Neural crest cell (in vitro differentiated cells): ENCODE data around the gene ZNF683. TPM values are rescaled to one million over a fixed set of nuclear protein-coding genes. Genes with fewer than 3 reads are reported as not detected.

Source experiments
- DNase-seq: peaks from one replicate; pipeline ENCODE4 v3.0.0; 2021; ENCODE audit warnings: low read depth, mixed read lengths, low spot score
- H3K27ac Mint-ChIP-seq: one replicate; pipeline ENCODE4 v1.8.0; 2021; ENCODE audit warnings: mild to moderate bottlenecking, mixed read lengths; ENCODE audit not compliant: unreplicated experiment
- H3K27me3 Mint-ChIP-seq: 2 replicates; pipeline ENCODE4 v1.8.0; 2021; ENCODE audit warnings: low read depth, mild to moderate bottlenecking, mixed read lengths
- H3K36me3 Mint-ChIP-seq: 2 replicates; pipeline ENCODE4 v1.8.0; 2021; ENCODE audit warnings: low read depth, mild to moderate bottlenecking, mixed read lengths
- H3K4me1 Mint-ChIP-seq: 2 replicates; pipeline ENCODE4 v1.8.0; 2021; ENCODE audit warnings: mixed read lengths
- H3K4me3 Mint-ChIP-seq: one replicate; pipeline ENCODE4 v1.8.0; 2021; ENCODE audit warnings: mild to moderate bottlenecking, mixed read lengths
- H3K9me3 Mint-ChIP-seq: 2 replicates; pipeline ENCODE4 v1.8.0; 2021; ENCODE audit warnings: mixed read lengths
- total RNA-seq: library from RNA; stranded (reverse); gene quantifications from 2 replicates; pipeline ENCODE4 v1.2.1, GENCODE V29; 2021
- TF ChIP-seq, protein P1 (sequence below): fragments of 200-600 bp; sonication (generic); conservative IDR thresholded peaks from 2 replicates; pipeline ENCODE4 v1.5.0; 2021; ENCODE audit warnings: antibody characterized with exemption, mild to moderate bottlenecking

The ZNF683 gene
- total RNA-seq, 1 donor from 2014 or later, result not detected

GRCh38 chr1:26411624-26412074 is 39.1 kb upstream of the ZNF683 start:
- Mint-ChIP-seq H3K36me3 (peaks cover 19% of the 10 kb centered on the region), H3K9me3 (no peaks in the 10 kb centered on the region), H3K27ac (peak overlapping the region; percentile 70), H3K4me1 (peaks cover 65% of the 10 kb centered on the region), H3K4me3 (peak overlapping the region; percentile 98), H3K27me3 (peaks cover 17% of the 10 kb centered on the region)
- TF ChIP-seq, protein P1, sequence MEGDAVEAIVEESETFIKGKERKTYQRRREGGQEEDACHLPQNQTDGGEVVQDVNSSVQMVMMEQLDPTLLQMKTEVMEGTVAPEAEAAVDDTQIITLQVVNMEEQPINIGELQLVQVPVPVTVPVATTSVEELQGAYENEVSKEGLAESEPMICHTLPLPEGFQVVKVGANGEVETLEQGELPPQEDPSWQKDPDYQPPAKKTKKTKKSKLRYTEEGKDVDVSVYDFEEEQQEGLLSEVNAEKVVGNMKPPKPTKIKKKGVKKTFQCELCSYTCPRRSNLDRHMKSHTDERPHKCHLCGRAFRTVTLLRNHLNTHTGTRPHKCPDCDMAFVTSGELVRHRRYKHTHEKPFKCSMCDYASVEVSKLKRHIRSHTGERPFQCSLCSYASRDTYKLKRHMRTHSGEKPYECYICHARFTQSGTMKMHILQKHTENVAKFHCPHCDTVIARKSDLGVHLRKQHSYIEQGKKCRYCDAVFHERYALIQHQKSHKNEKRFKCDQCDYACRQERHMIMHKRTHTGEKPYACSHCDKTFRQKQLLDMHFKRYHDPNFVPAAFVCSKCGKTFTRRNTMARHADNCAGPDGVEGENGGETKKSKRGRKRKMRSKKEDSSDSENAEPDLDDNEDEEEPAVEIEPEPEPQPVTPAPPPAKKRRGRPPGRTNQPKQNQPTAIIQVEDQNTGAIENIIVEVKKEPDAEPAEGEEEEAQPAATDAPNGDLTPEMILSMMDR, result no peak
- DNase-seq, result peak; percentile 60

GRCh38 chr1:26410706-26411623 is 38.4 kb upstream of the ZNF683 start, which contains the start of gene LIN28A:
LIN28A (plus strand) TSS chr1:26410817; CDS start chr1:26410892, 75 bp downstream.
- no peak for DNase-seq
- Mint-ChIP-seq H3K36me3 (peaks cover 19% of the 10 kb centered on the region), H3K27ac (peak within 1 kb of the TSS; percentile 99), H3K27me3 (peaks cover 17% of the 10 kb centered on the region), H3K9me3 (no peaks in the 10 kb centered on the region), H3K4me1 (peaks cover 65% of the 10 kb centered on the region), H3K4me3 (peak within 1 kb of the TSS; percentile 98)
- TF ChIP-seq, protein P1, result no peak

DNA sequence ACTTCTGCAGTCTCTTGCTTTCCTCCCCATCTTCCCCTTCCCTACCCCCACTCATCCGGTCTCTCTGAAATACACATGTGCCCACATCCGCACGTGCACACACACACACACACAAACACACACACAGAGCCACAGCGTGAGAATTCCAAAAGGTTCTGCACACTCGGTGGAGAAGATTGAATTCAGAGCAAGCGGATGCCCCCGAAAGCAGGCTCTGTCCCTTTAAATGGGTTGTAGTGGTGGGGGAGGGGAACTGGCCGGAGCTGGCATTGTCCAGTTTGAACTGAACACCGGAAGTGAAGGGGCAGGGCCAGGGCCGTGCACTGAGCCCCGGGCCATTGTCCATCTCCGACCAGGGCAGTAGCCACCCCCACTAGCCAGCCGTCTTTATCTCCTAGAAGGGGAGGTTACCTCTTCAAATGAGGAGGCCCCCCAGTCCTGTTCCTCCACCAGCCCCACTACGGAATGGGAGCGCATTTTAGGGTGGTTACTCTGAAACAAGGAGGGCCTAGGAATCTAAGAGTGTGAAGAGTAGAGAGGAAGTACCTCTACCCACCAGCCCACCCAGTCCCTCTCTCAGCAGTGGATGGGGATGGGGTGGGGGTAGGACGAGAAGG is 36.7 kb upstream of the ZNF683 start:
- Mint-ChIP-seq H3K9me3 (no peaks in the 10 kb centered on the region), H3K27me3 (peaks cover 17% of the 10 kb centered on the region), H3K27ac (peak overlapping the region; percentile 98), H3K4me1 (peaks cover 61% of the 10 kb centered on the region), H3K36me3 (peaks cover 14% of the 10 kb centered on the region), H3K4me3 (peak overlapping the region; percentile 98)
- peak; percentile 89 for DNase-seq
- TF ChIP-seq, protein P1, result no peak

DNA sequence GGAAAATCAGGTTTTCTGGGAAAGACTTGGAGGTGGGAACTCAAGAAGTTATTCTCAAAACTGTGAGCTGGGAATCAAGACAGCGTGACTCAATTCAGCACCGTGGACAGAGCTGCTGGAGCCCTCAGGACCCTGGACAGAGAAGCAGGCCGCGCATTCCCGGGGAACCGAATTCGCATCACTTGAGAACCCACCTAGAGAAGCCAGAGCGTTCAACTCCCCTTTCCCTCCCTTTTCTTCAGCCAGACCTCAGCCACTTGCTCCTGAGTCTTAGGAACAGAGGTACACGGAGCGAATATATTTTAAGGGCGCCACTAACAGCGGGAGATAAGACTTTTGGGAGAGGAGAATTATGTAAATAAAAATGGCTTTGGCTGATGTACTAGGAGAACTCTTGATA is 36.1 kb upstream of the ZNF683 start:
- TF ChIP-seq, protein P1, result no peak
- Mint-ChIP-seq H3K4me3 (peak overlapping the region; percentile 98), H3K4me1 (peaks cover 62% of the 10 kb centered on the region), H3K27ac (peak overlapping the region; percentile 98), H3K27me3 (peaks cover 17% of the 10 kb centered on the region), H3K36me3 (peaks cover 9% of the 10 kb centered on the region), H3K9me3 (no peaks in the 10 kb centered on the region)
- DNase-seq, result peak; percentile 96

- Mint-ChIP-seq H3K27me3 (peaks cover 12% of the 10 kb centered on the region), H3K27ac (no peak overlapping the region), H3K4me1 (peaks cover 59% of the 10 kb centered on the region), H3K4me3 (peak overlapping the region; percentile 16), H3K36me3 (no peaks in the 10 kb centered on the region), H3K9me3 (no peaks in the 10 kb centered on the region)
- TF ChIP-seq, protein P1, result no peak
- no peak for DNase-seq
Observed at GRCh38 chr1:26405281-26405915, 32.8 kb upstream of the ZNF683 start.
